ENCODE data around the gene ZDHHC11.

Gene ZDHHC11

DNA sequence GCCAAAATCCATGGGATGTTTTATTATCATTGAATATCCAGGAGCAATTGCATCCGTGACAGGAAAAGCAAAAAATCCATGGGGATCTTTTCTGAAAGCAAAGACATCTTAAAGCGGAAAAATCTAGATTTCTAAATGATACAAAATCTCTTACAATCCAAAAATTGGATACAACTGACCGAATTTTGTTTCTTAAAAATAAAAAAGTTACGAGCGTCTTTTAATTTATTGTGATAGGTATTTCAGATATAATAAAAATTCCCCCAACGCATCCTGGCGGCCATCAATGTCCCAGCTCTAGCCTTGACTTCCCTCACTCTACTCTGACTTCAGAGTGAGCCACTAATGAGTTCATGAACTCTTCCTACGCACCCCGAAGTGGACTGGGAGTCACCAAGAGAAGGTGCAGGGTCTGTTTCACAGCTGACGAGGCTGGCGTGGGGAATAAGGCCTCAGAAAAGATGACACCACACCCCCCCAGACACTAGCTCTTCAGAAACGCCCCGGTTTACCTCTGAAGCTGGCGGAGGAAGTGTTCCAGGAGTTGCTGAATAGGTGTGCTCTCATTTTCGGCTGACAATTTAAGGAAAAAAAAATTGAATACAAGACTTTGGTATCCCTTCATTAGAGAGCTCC lies 38.4 kb upstream of the ZDHHC11 start:
- H3K4me2 ChIP-seq (ENCODE audit: low read length): no peak overlapping the region
- H3K27ac ChIP-seq (ENCODE audit: low read depth, low read length): no peak overlapping the region
- H3K4me3 ChIP-seq (ENCODE audit: low read length): no peak overlapping the region
- H3K4me1 ChIP-seq (ENCODE audit: control insufficient read depth, low read length): peaks cover 20% of the 10 kb centered on the region
- H3F3A ChIP-seq (ENCODE audit: control insufficient read depth, insufficient read depth): no peaks in the 10 kb centered on the region
- H3K9me3 ChIP-seq (ENCODE audit: control insufficient read depth, insufficient read depth, low read length): no peaks in the 10 kb centered on the region
- no peaks in the 10 kb centered on the region for H3K27me3 ChIP-seq (ENCODE audit: control insufficient read depth, low read length)
- peaks cover 100% of the 10 kb centered on the region for H3K79me2 ChIP-seq (ENCODE audit: control insufficient read depth, low read length)
- TF ChIP-seq, protein P1, sequence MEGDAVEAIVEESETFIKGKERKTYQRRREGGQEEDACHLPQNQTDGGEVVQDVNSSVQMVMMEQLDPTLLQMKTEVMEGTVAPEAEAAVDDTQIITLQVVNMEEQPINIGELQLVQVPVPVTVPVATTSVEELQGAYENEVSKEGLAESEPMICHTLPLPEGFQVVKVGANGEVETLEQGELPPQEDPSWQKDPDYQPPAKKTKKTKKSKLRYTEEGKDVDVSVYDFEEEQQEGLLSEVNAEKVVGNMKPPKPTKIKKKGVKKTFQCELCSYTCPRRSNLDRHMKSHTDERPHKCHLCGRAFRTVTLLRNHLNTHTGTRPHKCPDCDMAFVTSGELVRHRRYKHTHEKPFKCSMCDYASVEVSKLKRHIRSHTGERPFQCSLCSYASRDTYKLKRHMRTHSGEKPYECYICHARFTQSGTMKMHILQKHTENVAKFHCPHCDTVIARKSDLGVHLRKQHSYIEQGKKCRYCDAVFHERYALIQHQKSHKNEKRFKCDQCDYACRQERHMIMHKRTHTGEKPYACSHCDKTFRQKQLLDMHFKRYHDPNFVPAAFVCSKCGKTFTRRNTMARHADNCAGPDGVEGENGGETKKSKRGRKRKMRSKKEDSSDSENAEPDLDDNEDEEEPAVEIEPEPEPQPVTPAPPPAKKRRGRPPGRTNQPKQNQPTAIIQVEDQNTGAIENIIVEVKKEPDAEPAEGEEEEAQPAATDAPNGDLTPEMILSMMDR (IDR thresholded peaks at IDR 0.05; ENCODE audit: low read depth, low read length, poor library complexity, severe bottlenecking): no peak
- no peak for TF ChIP-seq EZH2phosphoT487 (IDR thresholded peaks at IDR 0.05; ENCODE audit: borderline replicate concordance, low read length)
- H4K20me1 ChIP-seq (ENCODE audit: control insufficient read depth, insufficient read depth, low read depth, low read length): no peaks in the 10 kb centered on the region
- peaks cover 88% of the 10 kb centered on the region for H3K36me3 ChIP-seq (ENCODE audit: control insufficient read depth, low read length)
- H3K9me2 ChIP-seq (replicated peaks; ENCODE audit: control insufficient read depth, low read length): no peaks in the 10 kb centered on the region

- H3K36me3 ChIP-seq (ENCODE audit: control insufficient read depth, low read length): peaks cover 88% of the 10 kb centered on the region
- peaks cover 100% of the 10 kb centered on the region for H3K79me2 ChIP-seq (ENCODE audit: control insufficient read depth, low read length)
- no peaks in the 10 kb centered on the region for H3K9me2 ChIP-seq (replicated peaks; ENCODE audit: control insufficient read depth, low read length)
- H3K4me2 ChIP-seq (ENCODE audit: low read length): no peak overlapping the region
- H3K27me3 ChIP-seq (ENCODE audit: control insufficient read depth, low read length): no peaks in the 10 kb centered on the region
- TF ChIP-seq EZH2phosphoT487 (IDR thresholded peaks at IDR 0.05; ENCODE audit: borderline replicate concordance, low read length): no peak
- TF ChIP-seq, protein P1 (IDR thresholded peaks at IDR 0.05; ENCODE audit: low read depth, low read length, poor library complexity, severe bottlenecking): no peak
- no peak overlapping the region for H3K4me3 ChIP-seq (ENCODE audit: low read length)
- 0 out of 2 replicates have a peak, but pooled peaks cover under 1% of the 10 kb centered on the region for H4K20me1 ChIP-seq (ENCODE audit: control insufficient read depth, insufficient read depth, low read depth, low read length)
- peaks cover 14% of the 10 kb centered on the region for H3K4me1 ChIP-seq (ENCODE audit: control insufficient read depth, low read length)
- H3K27ac ChIP-seq (ENCODE audit: low read depth, low read length): no peak overlapping the region
- H3K9me3 ChIP-seq (ENCODE audit: control insufficient read depth, insufficient read depth, low read length): no peaks in the 10 kb centered on the region
- no peaks in the 10 kb centered on the region for H3F3A ChIP-seq (ENCODE audit: control insufficient read depth, insufficient read depth)
These were observed 37.9 kb upstream of the ZDHHC11 start for GRCh38 chr5:888638-889035.

- Histone ChIP-seq H4K20me1 (ENCODE audit: control insufficient read depth, insufficient read depth, low read depth, low read length) (peaks cover 6% of the 10 kb centered on the region; the same call in 1 of the 2 replicates), H3K9me3 (ENCODE audit: control insufficient read depth, insufficient read depth, low read length) (no peaks in the 10 kb centered on the region), H3K9me2 (replicated peaks; ENCODE audit: control insufficient read depth, low read length) (no peaks in the 10 kb centered on the region), H3K4me2 (ENCODE audit: low read length) (no peak overlapping the region), H3K27ac (ENCODE audit: low read depth, low read length) (no peak overlapping the region), H3F3A (ENCODE audit: control insufficient read depth, insufficient read depth) (peaks cover 3% of the 10 kb centered on the region; the same call in 1 of the 2 replicates), H3K4me1 (ENCODE audit: control insufficient read depth, low read length) (peaks cover 11% of the 10 kb centered on the region), H3K36me3 (ENCODE audit: control insufficient read depth, low read length) (peaks cover 89% of the 10 kb centered on the region), H3K4me3 (ENCODE audit: low read length) (no peak overlapping the region), H3K79me2 (ENCODE audit: control insufficient read depth, low read length) (peaks cover 100% of the 10 kb centered on the region), H3K27me3 (ENCODE audit: control insufficient read depth, low read length) (no peaks in the 10 kb centered on the region)
- TF ChIP-seq, protein P1 (IDR thresholded peaks at IDR 0.05; ENCODE audit: low read depth, low read length, poor library complexity, severe bottlenecking): no peak
- TF ChIP-seq EZH2phosphoT487 (IDR thresholded peaks at IDR 0.05; ENCODE audit: borderline replicate concordance, low read length): no peak
These were observed 37.3 kb upstream of the ZDHHC11 start for GRCh38 chr5:887947-888637.

Data from DOHH2 (cell line).